ENCODE results near the gene TFF3. TPM values are rescaled to one million over a fixed set of nuclear protein-coding genes. Genes with fewer than 3 reads are reported as not detected.

Gene TFF3
- total and polyA plus RNA-seq, 2 donors (not counting 1 experiment from before 2014, with no cell fraction given) = not detected

- no peaks in the 10 kb centered on the region for H3K27me3 ChIP-seq (ENCODE audit: control insufficient read depth, insufficient read depth, low read length)
- TF ChIP-seq, protein P1, sequence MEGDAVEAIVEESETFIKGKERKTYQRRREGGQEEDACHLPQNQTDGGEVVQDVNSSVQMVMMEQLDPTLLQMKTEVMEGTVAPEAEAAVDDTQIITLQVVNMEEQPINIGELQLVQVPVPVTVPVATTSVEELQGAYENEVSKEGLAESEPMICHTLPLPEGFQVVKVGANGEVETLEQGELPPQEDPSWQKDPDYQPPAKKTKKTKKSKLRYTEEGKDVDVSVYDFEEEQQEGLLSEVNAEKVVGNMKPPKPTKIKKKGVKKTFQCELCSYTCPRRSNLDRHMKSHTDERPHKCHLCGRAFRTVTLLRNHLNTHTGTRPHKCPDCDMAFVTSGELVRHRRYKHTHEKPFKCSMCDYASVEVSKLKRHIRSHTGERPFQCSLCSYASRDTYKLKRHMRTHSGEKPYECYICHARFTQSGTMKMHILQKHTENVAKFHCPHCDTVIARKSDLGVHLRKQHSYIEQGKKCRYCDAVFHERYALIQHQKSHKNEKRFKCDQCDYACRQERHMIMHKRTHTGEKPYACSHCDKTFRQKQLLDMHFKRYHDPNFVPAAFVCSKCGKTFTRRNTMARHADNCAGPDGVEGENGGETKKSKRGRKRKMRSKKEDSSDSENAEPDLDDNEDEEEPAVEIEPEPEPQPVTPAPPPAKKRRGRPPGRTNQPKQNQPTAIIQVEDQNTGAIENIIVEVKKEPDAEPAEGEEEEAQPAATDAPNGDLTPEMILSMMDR (conservative IDR thresholded peaks at IDR 0.05 in 1 of 2, IDR thresholded peaks at IDR 0.05 in 1 of 2; ENCODE audit: low read depth in 1 of 2, low read length in 2 of 2) = no peak
- no peak for TF ChIP-seq EZH2 (IDR thresholded peaks at IDR 0.05; ENCODE audit: low read length, missing control alignments)
- no peak for DNase-seq (ENCODE audit: low read depth in 2 of 2)
- no peak overlapping the region for H3K4me2 ChIP-seq (ENCODE audit: extremely low read depth, insufficient read depth, low read length)
- H3K27ac ChIP-seq (ENCODE audit: insufficient read depth, low read length) = no peak overlapping the region
- H3K79me2 ChIP-seq (ENCODE audit: control insufficient read depth, insufficient read depth, low read length) = no peaks in the 10 kb centered on the region
- no peak overlapping the region for H3K4me3 ChIP-seq (replicated peaks in 1 of 4; ENCODE audit: control extremely low read depth in 1 of 4, insufficient read depth in 1 of 4, low read depth in 3 of 4, low read length in 4 of 4)
- no peak overlapping the region for H3K9ac ChIP-seq (ENCODE audit: insufficient read depth, low read length)
- H2AFZ ChIP-seq (ENCODE audit: low read length) = no peak overlapping the region
- H3K9me3 ChIP-seq (ENCODE audit: control insufficient read depth, insufficient read depth, low read depth, low read length) = no peaks in the 10 kb centered on the region
- H3K4me1 ChIP-seq (ENCODE audit: control insufficient read depth, extremely low read depth, insufficient read depth, low read length) = no peaks in the 10 kb centered on the region
- no peaks in the 10 kb centered on the region for H3K36me3 ChIP-seq (ENCODE audit: control insufficient read depth, insufficient read depth, low read length)
- no peaks in the 10 kb centered on the region for H4K20me1 ChIP-seq (ENCODE audit: control insufficient read depth, extremely low read depth, insufficient read depth, low read length)
Measured at GRCh38 chr21:42298237-42298636, 17.0 kb downstream of the TFF3 start.

DNA sequence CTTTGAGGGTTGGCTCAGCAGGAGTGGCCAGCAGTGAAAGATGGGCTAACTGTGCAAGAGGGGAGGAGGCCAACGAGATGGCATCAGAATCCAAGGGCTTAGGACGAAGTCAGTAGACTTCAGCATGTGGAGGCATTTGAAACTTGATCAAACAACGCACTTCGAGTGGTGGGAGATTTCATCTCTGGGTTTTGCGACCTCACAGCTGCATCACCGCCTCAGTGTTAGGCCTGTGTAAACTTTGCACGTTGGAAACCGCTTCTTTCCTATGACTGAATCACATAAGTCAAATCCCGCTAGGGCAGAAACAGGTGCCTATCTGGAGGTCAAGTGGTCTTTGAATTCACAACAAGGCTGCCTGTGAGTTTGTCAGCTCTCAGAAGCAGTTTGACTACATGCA, 17.8 kb downstream of the TFF3 start:
- TF ChIP-seq, protein P1 (conservative IDR thresholded peaks at IDR 0.05 in 1 of 2, IDR thresholded peaks at IDR 0.05 in 1 of 2; ENCODE audit: low read depth in 1 of 2, low read length in 2 of 2) = no peak
- TF ChIP-seq EZH2 (IDR thresholded peaks at IDR 0.05; ENCODE audit: low read length, missing control alignments) = no peak

DNA sequence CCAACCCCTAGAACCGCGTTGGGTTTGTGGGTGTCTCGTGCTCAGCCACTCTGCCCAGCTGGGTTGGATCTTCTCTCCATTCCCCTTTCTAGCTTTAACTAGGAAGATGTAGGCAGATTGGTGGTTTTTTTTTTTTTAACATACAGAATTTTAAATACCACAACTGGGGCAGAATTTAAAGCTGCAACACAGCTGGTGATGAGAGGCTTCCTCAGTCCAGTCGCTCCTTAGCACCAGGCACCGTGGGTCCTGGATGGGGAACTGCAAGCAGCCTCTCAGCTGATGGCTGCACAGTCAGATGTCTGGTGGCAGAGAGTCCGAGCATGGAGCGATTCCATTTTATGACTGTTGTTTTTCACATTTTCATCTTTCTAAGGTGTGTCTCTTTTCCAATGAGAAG, 18.7 kb downstream of the TFF3 start:
- no peak for DNase-seq (ENCODE audit: low read depth in 2 of 2)
- H2AFZ ChIP-seq (ENCODE audit: low read length) = no peak overlapping the region
- H3K27ac ChIP-seq (ENCODE audit: insufficient read depth, low read length) = no peak overlapping the region
- H3K79me2 ChIP-seq (ENCODE audit: control insufficient read depth, insufficient read depth, low read length) = no peaks in the 10 kb centered on the region
- TF ChIP-seq EZH2 (IDR thresholded peaks at IDR 0.05; ENCODE audit: low read length, missing control alignments) = no peak
- TF ChIP-seq, protein P1 (conservative IDR thresholded peaks at IDR 0.05 in 1 of 2, IDR thresholded peaks at IDR 0.05 in 1 of 2; ENCODE audit: low read depth in 1 of 2, low read length in 2 of 2) = no peak
- H3K4me3 ChIP-seq (replicated peaks in 1 of 4; ENCODE audit: control extremely low read depth in 1 of 4, insufficient read depth in 1 of 4, low read depth in 3 of 4, low read length in 4 of 4) = no peak overlapping the region
- H3K4me1 ChIP-seq (ENCODE audit: control insufficient read depth, extremely low read depth, insufficient read depth, low read length) = no peaks in the 10 kb centered on the region
- no peaks in the 10 kb centered on the region for H3K27me3 ChIP-seq (ENCODE audit: control insufficient read depth, insufficient read depth, low read length)
- no peak overlapping the region for H3K4me2 ChIP-seq (ENCODE audit: extremely low read depth, insufficient read depth, low read length)
- H4K20me1 ChIP-seq (ENCODE audit: control insufficient read depth, extremely low read depth, insufficient read depth, low read length) = no peaks in the 10 kb centered on the region
- no peak overlapping the region for H3K9ac ChIP-seq (ENCODE audit: insufficient read depth, low read length)
- no peaks in the 10 kb centered on the region for H3K9me3 ChIP-seq (ENCODE audit: control insufficient read depth, insufficient read depth, low read depth, low read length)
- no peaks in the 10 kb centered on the region for H3K36me3 ChIP-seq (ENCODE audit: control insufficient read depth, insufficient read depth, low read length)

More for the DNA sequence above, 17.8 kb downstream of the TFF3 start:
- no peak overlapping the region for H2AFZ ChIP-seq (ENCODE audit: low read length)
- no peaks in the 10 kb centered on the region for H3K79me2 ChIP-seq (ENCODE audit: control insufficient read depth, insufficient read depth, low read length)
- no peak overlapping the region for H3K4me2 ChIP-seq (ENCODE audit: extremely low read depth, insufficient read depth, low read length)
- no peak overlapping the region for H3K9ac ChIP-seq (ENCODE audit: insufficient read depth, low read length)
- H3K4me1 ChIP-seq (ENCODE audit: control insufficient read depth, extremely low read depth, insufficient read depth, low read length) = no peaks in the 10 kb centered on the region
- no peak overlapping the region for H3K27ac ChIP-seq (ENCODE audit: insufficient read depth, low read length)
- no peaks in the 10 kb centered on the region for H3K36me3 ChIP-seq (ENCODE audit: control insufficient read depth, insufficient read depth, low read length)
- H3K4me3 ChIP-seq (replicated peaks in 1 of 4; ENCODE audit: control extremely low read depth in 1 of 4, insufficient read depth in 1 of 4, low read depth in 3 of 4, low read length in 4 of 4) = no peak overlapping the region
- no peaks in the 10 kb centered on the region for H3K9me3 ChIP-seq (ENCODE audit: control insufficient read depth, insufficient read depth, low read depth, low read length)
- H3K27me3 ChIP-seq (ENCODE audit: control insufficient read depth, insufficient read depth, low read length) = no peaks in the 10 kb centered on the region
- no peak for DNase-seq (ENCODE audit: low read depth in 2 of 2)
- no peaks in the 10 kb centered on the region for H4K20me1 ChIP-seq (ENCODE audit: control insufficient read depth, extremely low read depth, insufficient read depth, low read length)
